Dermis blood vessel endothelial cell (primary cell): ENCODE data around the gene TTLL12. TPM values are rescaled to one million over a fixed set of nuclear protein-coding genes. Genes with fewer than 3 reads are reported as not detected.

Experiments used
- DNase-seq: peaks from one replicate; pipeline ENCODE4 v3.0.0; 2010
- total RNA-seq: library from RNA; depleted of rRNA; stranded (reverse); fragments of >200 nt; gene quantifications from 2 replicates; pipeline ENCODE4 v1.2.3, GENCODE V29; 2014

TTLL12 gene
- total RNA-seq, 1 donor from 2014 or later, result 29.4 TPM

DNA sequence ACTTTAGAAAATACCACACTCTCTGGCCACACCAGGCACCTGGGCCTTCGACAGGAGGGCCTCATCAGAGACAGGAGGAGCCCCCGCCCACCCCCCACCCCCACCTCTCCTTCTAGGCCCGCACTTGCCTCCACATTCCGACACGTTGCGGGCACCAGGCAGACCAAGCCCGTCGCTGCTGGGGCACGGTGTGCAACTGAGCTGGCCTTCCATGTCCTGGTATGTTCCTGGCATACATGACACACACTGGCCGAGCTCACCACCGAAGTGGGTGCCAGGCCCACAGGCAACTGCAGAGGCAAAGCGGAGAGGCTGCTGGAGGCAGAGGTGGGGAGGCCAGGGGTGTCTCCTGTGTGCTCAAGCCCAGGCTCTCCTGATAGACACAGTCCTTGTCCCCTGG, 27.0 kb upstream of the TTLL12 start:
- DNase-seq, result no peak

DNA sequence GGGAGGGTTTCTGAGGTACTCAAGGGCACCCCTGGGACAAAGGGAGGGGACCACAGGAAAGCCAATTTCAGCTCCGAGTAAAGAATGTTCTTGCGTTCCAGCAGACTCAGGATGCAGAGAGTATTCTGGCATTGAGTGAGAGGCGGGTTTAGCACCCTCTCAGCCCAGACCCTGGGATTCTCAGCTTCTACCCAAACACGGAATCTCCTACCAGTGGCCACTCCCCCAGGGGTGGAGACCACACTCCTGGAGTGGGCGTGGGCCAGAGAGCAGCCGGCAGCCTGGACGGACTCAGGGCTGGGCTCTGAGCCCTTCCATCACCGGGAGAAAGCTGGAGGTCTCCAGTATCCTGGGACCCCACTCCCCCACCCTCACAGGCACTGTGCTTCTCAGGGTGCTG, 26.1 kb upstream of the TTLL12 start:
- DNase-seq, result no peak

DNA sequence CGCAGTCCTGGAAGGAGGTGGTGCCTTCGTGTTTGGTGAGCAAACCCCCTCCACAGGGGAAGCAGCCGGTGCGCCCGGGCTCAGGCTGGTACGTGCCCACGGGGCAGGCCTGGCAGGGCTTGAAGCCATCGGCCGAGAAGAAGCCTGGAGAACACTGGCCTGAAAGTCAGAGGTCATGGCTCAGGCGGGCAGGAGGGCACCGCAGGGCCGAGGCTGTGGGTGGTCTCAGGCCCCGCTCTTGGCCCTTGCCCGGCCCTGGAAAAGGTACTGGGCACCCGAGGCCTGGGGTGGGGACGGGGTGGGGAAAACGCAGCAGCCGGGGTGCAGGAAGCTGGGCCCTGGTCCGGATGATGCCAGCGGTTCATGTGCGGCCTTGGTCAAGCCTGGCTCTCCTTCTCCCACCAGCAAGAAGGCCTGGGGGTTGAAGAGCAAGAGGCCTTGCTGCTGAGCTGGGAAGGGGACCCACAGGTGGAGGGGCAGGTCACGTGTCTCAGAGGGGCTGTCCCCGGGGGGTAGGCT, 25.6 kb upstream of the TTLL12 start:
- no peak for DNase-seq

DNA sequence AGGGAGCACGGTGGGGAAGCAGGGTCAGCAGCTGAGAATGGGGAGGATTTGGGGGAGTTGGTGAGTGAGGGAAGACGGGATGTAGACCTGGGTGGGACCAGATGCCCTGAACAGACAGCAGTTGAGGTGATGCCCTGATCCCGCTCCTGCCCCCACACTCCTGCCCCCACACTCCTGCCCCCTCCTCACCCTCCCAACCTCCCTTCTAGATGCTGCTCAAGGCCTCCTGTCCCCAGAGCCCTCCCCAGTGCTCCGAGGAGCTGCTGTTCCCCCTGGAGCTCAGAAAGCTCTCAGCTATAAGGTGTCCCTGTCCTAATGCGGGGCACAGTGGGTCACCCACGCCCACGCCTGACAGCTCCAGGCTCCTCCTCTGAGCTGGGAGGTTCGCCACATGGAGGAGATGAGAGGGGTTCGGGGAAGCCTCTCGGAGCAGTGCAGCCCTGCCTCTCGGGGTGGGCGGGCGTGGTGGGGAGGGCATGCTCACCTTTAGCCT, 25.1 kb upstream of the TTLL12 start:
- DNase-seq, result no peak

DNA sequence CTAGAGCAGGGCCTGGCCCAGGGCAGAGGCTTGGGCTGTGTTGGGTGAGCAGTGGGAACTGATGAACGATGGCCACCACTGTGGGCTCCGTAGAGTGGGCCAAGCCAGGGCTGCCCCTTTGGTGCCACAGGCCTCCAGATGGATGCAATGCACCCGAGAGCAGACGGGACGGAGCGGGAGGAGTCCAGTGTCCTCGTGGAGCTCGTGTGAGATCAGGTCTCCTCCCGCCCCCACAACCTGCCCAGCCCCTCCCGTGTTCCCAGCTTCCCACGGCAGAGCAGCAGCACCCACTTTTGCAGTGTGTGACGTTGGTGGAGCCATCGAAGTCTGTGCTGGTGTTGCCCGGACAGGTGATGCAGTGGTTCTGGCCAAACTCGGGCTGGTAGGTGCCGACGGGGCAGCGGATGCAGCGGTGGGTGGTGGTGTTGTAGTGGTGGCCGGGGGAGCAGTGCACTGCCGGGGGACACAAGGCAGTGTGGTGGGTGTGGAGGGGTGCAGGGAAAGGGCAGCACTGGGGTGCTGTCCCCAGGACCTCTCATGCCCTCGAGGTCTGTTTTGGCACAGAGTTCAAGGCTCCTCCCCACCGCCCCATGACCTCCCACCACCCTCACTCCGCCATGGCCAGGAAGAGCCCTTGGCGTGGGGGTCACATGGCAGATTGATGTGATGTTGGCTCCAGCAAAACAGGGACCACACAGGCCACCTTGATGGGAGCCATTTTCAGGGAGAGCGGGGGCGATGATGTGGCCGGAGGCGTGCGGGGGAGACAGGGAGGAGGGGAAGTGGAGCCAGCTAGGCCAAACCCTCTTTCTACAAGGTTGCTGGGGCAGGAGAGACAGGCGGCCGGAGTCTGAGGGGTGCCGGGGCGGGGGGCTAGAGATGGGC, 23.9 kb upstream of the TTLL12 start:
- no peak for DNase-seq

DNA sequence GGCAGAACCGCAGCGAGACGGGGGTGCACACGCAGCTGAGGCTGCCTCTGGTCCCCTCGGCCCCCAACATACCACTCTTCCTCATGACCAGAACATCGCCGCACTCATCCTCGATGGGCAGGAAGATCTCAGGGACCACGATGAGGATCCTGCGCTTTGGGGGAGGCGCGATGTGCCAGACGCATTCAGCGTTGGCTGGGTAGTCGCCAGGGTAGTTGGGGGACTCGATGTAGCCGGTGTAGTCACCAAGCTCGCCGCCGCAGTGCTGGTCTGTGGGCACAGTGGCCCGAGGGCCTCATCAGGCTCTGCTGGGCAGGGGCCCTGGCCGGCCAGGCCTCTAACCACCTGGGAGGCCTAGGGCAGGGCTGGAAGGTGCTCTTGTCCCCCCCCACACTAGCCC, 23.0 kb upstream of the TTLL12 start:
- no peak for DNase-seq

DNA sequence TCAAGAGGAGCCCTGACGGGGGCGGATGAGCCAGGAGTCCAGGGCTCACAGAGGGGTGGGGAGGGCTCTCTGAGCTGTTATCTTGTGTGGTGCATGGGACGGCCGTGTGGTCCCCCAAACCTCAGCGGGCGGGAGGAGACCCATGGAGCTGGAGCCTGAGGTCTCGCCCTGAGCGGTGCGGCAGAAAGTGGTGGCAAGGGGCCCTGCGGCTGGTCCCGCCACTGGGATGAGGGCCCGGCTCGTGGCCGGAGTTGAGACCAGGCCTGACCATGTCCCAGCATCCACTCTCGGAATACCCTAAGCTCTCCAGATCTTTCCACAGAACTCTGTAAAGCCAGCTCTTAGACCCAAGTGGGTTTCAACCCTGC, 22.6 kb upstream of the TTLL12 start:
- DNase-seq, result no peak

DNA sequence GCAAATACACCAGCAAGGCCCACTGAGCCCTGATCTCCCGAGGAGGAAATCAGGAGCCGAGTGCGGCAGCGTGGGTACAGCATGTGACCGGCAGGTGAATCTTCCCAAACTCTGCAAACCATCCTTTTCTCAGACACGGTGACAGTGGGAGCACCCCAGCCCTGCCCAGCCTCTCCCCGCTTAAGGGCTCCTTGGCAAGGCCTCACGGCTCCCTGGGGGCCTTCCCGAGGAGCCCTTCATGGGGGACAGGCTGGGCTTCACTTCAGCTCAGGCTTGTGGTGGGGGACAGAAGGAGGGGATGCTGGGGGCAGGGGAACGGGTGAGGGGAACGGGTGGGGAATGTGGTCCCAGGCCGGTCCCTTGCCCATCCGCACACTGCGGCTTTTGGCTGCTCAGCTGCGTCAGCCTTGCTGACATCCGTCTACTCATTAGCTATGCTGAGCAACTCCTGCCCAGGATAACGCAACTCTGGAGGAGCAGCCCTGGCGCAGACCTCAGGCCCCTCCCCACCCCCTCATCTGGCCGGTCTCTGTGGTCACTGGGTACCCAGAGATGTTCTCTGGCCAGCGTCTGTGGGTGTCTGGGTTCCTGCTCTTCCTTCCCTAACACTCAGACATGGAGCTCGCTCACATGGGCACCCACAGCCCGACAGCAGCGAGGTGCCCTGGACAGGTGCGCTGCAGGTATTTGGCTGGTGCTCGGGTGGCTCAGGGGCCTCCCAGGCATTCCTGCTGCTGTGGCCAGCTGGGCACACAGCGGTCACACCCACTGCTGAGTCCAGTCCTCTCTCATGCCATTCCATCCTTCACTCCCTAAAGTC, 22.0 kb upstream of the TTLL12 start:
- DNase-seq, result no peak

DNA sequence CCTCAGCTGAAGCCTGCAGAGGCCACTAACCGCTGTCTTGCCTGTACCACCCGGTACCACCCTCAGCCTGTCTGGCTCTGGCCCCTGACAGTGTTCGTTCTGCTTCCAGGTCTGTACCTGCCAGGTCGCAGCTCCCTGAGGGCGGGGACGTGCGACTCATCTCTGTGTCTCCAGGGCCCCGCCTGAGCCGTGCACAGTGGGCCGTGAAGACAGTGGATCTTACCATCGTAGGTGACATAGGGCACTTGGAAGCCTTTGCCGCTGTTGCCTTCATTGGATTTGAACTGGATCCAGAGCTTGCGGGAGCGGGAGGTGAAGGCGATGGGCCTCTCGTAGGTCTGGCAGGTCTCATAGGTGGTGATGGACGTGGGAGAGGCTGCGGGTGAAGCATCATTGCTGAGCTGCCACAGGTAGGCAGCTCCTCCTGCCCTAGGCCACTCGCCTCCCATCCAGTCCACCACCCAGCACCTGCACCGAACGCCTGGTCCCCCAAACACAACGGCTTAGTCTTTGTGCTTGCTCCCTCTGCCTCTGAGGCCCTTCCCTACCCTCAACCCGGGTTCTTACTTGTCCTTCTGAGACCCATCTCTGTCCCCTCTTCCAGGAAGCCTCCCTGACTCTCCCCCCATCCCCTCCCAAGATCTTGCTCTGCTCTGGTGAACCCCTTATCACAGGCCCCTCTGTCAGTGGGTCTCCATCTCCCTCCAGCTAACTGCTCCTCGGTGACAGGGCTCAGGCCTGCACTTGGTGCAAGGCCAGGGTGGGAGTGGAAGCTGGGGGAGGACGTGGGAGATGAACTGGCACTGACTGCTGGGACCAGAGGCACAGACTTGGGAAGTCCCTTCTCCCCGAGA, 21.1 kb upstream of the TTLL12 start:
- no peak for DNase-seq

DNA sequence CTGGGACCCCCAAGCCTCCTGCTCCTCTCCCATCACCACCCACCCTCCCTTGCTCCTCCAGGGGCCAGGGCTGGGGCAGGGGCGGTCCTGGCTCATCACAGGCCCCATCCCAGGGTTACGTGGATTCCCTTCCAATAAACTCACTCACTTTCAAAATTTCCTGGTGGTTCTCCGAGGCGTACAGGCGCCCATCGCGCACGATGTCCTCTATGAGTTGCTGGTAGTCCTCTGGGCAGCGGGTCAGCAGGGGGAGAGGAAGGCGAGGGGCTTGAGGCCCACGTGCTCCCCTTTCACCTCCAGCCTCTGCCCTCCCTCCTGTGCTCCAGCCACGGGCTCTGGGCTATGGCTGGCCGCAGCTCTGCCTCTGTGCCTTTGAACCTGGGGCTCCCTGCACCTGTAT, 20.5 kb upstream of the TTLL12 start:
- DNase-seq, result no peak

DNA sequence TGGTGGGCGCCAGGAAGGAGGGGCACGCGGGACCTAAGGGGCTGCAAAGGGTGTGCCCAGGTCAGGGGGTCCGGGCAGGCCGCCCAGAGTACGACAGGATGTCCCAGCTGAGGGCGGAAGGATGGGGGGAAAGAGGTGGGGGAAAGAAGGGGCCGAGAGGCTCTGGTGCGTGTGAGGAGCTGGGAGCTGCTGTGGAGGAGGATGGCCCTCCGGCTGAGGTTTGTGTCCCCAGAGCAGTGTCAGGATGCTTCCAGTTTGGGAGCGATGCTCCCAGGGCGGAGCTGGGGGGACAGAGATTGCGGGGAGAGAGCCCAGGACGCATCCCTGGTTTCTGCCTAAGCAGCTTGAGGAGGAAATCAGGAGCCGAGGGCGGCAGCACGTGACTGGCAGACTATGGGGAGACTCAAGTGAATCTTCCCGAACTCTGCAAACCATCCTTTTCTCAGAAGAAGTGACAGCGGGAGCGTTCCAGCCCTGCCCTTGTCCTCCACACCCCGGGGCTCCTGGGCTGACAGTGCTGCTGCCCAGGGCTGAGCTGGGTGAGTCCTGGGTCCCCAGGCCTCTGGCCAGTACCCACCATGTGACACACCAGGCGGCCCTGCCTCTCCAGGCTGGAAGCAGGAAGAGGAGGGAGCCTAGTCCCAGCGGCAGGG, 19.7 kb upstream of the TTLL12 start:
- DNase-seq, result no peak

DNA sequence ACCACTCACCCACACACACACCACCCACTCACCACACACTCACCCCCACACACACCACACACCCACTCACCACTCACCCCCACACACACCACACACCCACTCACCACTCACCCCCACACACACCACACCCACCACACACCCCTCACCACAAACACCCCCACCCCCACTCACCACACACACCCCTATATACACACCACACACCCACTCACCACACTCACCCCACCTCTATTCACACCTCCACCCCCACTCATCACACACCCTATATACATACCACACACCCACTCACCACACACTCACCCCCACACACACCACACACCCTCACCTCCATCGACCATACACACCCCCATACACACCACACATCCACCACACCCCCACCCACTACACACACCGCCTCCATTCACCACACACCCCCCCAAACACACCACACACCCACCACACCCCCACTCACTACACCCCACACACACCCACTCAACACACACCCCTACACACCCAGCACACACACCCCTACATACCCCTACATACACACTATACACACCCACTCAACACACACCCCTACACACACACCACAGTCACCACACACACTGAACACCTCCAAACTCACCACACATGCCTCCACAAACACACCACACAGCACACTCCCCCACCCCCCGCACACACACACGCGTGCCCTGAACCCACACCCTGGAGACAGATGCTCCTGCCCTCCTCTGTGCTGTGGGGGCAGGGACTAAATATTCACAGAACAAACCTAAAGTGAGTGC, 19.0 kb upstream of the TTLL12 start:
- no peak for DNase-seq

DNA sequence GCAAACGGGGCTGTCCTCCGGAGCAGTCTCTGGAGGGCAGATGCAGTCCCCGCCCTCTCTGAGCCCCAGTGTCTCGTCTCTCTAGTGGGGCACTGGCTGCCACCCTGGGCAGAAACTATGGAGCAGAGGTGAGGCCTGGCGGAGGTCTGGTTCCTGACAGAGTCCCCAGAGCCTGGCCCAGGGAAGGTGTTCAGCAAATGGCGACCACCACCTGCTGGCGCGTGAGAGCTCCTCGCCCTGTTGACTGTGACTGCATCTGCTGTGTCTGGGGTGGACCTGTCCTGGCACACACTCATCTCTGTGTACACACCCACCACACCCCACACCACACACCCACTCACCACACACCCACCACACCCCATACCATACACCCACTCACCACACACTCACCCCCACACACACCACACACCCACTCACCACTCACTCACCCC, 18.3 kb upstream of the TTLL12 start:
- DNase-seq, result no peak

DNA sequence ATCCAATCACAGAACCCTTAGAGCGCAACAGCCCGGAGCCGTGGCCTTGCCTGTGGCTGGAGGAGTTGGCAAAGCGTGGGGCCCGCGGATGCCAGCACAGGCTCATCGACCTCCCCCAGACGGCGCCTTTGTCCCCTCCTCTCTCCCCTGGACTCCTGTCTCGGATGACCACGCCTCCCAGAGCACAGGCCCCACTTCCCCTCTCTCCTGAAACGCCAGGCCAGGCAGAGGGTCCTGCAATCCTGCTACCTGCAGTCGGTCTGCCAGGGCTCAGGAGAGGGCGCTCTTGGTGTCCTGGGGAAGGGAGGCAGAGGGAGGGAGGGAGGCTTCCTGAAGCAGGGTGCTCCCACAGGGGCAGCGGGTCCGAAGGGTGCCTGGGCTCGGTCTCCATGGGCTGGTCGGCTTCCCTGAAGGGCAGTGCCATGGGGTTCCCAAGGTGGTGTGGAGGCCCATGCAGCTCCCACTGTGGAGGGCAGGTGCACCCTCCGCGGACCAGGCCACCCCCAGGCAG, 16.6 kb upstream of the TTLL12 start:
- DNase-seq, result no peak

DNA sequence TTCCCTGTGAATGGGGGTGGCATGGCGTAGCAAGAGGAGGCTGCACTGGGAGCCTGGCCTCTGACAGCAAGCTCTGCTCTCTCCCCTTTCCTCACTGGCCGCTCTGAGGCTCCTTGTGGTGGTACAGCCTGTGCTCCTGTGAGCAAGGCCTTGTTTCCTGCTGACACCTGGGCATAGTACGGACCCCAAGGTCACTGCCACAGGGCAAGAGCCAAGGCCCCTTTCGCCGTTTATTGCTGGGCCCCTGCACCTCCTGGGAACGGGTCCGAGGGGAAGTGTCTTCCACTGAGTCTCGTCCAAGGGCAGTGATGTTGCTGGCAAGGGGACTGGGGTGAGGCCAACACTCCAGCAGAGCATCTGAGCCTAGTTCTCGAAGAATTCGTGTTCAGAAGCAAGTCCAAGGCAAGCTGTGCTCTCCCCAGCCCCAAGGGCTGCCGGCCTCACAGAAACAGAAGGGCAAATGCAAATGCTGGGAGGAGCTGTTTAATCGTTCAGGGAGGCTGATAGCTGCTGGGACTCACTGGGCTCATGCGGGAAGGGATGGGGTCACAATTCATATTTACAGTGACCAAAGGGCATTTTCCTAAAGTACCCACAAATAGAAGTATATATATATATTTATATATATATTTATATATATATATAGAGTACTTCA, 15.9 kb upstream of the TTLL12 start:
- DNase-seq, result no peak

DNA sequence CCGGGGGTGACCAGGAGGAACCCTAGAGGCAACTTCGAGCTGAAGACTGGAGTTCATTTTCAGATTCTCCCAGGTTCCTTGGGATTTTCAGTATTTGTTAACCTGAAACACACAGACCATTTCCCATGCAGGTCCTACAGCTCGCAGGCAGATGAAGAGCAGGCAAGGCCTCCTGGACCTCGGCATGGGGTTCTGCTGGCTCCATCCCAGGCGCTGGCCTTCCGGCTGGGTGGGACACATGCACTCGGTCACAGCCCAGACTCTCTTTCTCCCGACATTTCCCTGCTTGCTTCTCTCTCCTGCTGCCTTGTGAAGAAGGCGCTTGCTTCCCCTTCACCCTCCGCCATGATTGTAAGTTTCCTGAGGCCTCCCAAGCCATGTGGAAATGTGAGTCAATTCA, 15.4 kb upstream of the TTLL12 start:
- DNase-seq, result no peak

DNA sequence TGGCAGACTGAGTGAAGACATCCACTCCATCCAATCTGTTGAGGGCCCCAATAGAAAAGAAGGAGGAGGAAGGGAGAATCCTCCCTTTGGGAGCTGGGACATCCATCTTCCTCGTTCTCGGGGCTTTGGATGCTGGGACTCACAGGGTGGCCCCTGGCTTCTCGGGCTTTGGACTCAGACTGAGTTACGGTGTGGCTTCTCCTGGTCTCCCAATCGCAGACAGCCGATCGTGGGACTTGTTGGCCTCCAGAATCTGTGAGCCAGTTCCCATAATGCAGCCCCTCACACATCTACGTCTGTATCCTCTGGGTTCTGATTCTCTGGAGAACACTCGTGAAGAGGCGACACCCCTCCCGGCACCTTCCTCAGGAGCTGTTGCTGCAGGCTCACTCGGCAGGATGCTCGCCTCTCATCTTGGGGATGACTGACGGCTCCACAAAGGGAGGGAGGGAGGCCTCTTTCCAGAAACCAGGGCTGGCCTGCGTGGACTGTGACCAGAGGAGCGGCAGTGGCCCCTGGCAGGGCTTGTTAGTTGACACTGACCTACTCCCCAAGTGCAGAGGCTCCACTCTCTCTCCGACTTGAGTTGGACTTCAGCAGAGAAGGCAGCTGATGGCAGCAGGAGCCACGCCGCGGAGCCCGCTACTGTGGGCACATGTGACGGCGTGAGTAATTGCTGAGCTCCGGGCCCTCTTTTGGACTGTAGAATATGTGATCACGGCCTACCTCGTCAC, 14.7 kb upstream of the TTLL12 start:
- no peak for DNase-seq

DNA sequence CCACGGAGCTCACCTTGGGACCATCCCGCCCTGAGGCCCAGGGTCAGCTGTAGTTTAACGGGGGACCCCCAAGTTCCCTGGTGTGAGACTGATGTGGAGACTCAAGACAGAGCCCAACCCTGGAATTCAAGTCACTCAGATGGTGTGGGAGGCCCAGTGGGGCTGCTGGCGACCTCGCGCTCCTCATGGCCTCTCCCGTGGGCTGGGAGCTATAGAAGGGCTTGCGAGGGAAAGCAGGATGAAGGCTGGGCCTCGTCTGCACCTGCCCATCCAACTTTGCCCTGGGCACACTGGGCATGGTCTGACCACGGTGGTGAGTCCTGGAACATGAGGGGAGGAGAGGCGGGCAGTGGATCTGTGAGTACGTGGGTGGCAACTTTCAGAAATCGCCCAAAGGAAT, 13.6 kb upstream of the TTLL12 start:
- no peak for DNase-seq

DNA sequence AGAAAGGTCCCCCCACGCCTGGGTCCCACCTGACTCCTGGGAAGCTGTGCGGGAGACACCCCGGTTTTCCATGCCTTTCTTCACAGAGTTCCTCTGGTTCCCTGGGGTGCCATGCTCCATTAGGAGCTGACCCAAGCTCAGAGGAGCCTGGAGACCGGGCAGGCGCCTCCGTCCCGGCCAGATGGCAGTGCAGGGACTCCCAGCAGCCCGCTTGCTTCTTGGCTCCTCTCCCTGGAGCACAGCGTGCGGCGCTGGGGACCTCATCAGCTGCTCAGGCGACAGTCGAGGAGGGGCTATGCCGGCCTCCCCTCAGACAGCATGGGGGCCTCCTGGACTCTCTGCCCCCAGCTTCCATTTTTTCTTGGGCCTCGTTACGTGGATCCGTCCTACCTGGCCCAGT, 13.1 kb upstream of the TTLL12 start:
- DNase-seq, result no peak

DNA sequence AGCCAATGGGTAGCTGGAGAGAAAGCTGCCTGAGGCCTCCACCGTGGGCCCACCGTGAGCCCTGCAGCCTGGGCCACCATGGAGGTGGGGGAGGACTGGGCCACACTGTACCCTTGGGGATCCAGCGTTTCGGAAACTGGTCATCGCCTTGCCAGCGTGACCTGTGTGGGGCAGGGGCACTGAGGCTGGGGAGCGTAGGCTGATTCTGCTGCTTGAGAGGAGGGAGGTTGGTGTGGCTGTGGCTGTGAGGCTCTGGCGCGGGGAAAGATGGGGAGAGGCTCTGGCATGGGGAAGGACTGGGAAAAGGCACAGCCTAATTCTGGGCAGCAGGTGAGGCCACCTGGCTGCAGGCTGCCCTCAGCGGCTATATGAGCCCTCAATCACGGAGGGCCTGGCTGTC, 12.6 kb upstream of the TTLL12 start:
- DNase-seq, result no peak
